HUES6 (cell line): ENCODE data around the gene LENEP.

Source experiments
- H3K27ac ChIP-seq: 2 replicates; pipeline ENCODE4 v1.7.0; 2013; ENCODE audit warnings: low read depth, mild to moderate bottlenecking, low read length, inconsistent platforms
- H3K27me3 ChIP-seq: 2 replicates; pipeline ENCODE4 v1.6.1; 2013; ENCODE audit warnings: low read length; ENCODE audit not compliant: control insufficient read depth, insufficient read depth
- H3K36me3 ChIP-seq: 2 replicates; pipeline ENCODE4 v1.6.1; 2013; ENCODE audit warnings: low read length; ENCODE audit not compliant: control insufficient read depth, insufficient read depth
- H3K4me1 ChIP-seq: 2 replicates; pipeline ENCODE4 v1.6.1; 2013; ENCODE audit warnings: low read length; ENCODE audit not compliant: control insufficient read depth, insufficient read depth
- H3K4me3 ChIP-seq: 2 replicates; pipeline ENCODE4 v1.5.1; 2013; ENCODE audit warnings: low read depth, low read length
- H3K9ac ChIP-seq: one replicate; pipeline ENCODE4 v1.6.1; 2013; ENCODE audit warnings: mild to moderate bottlenecking, low read length
- H3K9me3 ChIP-seq: 2 replicates; pipeline ENCODE4 v1.6.1; 2013; ENCODE audit warnings: low read depth, low read length; ENCODE audit not compliant: control insufficient read depth, insufficient read depth

LENEP gene

DNA sequence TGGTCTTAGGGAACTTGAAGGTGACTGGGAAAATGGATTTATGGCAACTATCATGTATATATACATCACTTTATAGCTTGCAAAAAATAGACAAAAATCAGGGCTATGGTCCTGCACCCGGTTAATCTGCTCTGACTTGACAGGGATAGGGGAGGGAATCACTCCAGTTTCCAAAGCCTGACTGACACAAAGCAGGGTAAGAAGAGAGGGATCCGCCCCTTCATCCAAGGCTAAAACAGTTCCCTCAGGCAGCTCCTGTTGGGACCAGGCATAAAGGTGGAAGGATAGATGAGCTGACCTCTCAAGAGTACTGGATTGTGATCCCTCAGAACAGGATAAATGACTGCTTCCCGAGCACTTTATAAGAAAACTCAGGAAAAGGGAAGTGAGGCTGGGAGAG, 38.8 kb upstream of the LENEP start:
- Histone ChIP-seq H3K27me3 (no peaks in the 10 kb centered on the region), H3K4me3 (peak overlapping the region; percentile 84; the same call in 1 of the 2 replicates), H3K27ac (no peak overlapping the region), H3K36me3 (peaks cover 19% of the 10 kb centered on the region), H3K9ac (peak overlapping the region; percentile 84), H3K9me3 (no peaks in the 10 kb centered on the region), H3K4me1 (peaks cover 25% of the 10 kb centered on the region)

DNA sequence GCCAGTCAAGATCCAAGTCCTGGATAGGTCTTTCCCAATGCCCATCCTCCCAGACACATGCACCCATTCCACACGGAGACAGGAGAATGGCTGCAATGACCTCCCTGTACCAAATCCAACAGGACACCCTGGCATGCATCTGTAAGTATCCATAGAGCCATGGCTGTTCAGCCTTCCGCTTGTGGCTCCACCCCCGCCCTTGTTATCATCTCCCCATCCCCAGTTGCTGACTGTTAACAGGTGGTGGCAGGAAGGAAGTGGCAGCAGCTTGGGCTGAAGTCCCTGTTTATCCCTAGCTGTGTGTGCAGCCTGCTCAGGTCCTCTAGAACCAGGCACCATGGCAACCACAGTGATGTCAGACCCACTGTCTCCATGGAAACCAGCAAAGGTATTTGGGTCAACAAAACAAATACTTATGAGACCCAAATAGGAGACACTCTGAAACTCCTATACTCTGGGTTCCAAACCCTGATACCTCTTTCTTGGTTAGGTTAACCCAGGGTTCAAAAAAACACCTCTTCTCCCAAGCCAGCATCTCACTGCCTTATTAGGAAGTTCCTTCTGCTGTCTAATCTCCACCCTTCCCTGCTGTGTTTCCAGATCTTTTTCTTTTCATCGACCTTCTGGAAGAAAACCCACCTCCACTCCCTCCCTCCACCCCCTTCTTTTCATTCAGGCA, 38.2 kb upstream of the LENEP start:
- H3K36me3 ChIP-seq = peaks cover 22% of the 10 kb centered on the region
- H3K4me3 ChIP-seq = peak overlapping the region; percentile 84
- H3K4me1 ChIP-seq = peaks cover 25% of the 10 kb centered on the region
- no peaks in the 10 kb centered on the region for H3K9me3 ChIP-seq
- peak overlapping the region; percentile 64 for H3K27ac ChIP-seq
- no peaks in the 10 kb centered on the region for H3K27me3 ChIP-seq
- peak overlapping the region; percentile 84 for H3K9ac ChIP-seq

GRCh38 chr1:154955718-154956543, 37.5 kb upstream of the LENEP start, which contains the start of gene PBXIP1:
Gene PBXIP1, minus strand, starts transcription at chr1:154956099. Its CDS starts 2,378 bp downstream, at chr1:154953721.
- Histone ChIP-seq H3K27me3 (no peaks in the 10 kb centered on the region), H3K4me1 (peaks cover 31% of the 10 kb centered on the region), H3K9ac (peak within 1 kb of the TSS; percentile 84)

GRCh38 chr1:154956544-154956941, 36.8 kb upstream of the LENEP start:
- no peaks in the 10 kb centered on the region for H3K9me3 ChIP-seq
- no peaks in the 10 kb centered on the region for H3K27me3 ChIP-seq
- peak overlapping the region; percentile 58 for H3K9ac ChIP-seq
- H3K36me3 ChIP-seq = peaks cover 14% of the 10 kb centered on the region
- peaks cover 33% of the 10 kb centered on the region for H3K4me1 ChIP-seq
- H3K27ac ChIP-seq = no peak overlapping the region
- H3K4me3 ChIP-seq = peak overlapping the region; percentile 84

More at GRCh38 chr1:154955718-154956543, 37.5 kb upstream of the LENEP start, which contains the start of gene PBXIP1:
- H3K36me3 ChIP-seq = peaks cover 18% of the 10 kb centered on the region
- H3K27ac ChIP-seq = peak within 1 kb of the TSS; percentile 64
- H3K4me3 ChIP-seq = peak within 1 kb of the TSS; percentile 84
- no peaks in the 10 kb centered on the region for H3K9me3 ChIP-seq

DNA sequence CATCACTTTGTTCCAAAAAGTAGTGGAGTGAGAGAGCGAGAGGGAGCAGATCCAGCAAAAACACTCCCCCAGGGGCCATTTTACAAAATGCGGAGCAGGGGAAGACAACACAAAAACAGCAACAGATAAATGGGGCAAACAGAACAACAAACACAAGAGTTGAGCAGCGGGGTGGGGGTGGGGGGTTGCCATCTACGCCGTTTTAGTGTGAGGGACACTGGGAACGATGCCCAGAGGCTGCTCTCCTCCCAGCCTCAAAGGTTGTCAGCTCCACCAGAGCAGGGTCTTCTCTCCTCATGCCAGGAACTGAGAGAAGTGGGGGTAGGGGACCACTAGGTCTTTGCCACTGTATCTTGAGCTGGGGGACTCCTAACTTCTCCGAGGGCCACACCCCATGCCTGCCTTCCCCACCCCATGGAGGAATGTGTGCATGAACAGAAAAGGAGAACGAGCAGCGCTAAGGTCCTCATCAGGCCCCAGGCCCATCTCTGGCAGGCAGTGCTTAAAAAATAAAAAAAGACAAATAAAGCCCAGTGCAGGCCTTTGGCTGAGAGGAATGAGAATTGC, 36.2 kb upstream of the LENEP start:
- Histone ChIP-seq H3K27me3 (no peaks in the 10 kb centered on the region), H3K9ac (no peak overlapping the region), H3K27ac (no peak overlapping the region), H3K36me3 (peaks cover 14% of the 10 kb centered on the region), H3K9me3 (no peaks in the 10 kb centered on the region), H3K4me1 (peaks cover 33% of the 10 kb centered on the region), H3K4me3 (peak overlapping the region; percentile 84; the same call in 1 of the 2 replicates)

- Histone ChIP-seq H3K4me1 (peaks cover 33% of the 10 kb centered on the region), H3K36me3 (peaks cover 16% of the 10 kb centered on the region), H3K27me3 (no peaks in the 10 kb centered on the region), H3K9ac (no peak overlapping the region), H3K9me3 (no peaks in the 10 kb centered on the region), H3K4me3 (no peak overlapping the region), H3K27ac (no peak overlapping the region)
Observed at GRCh38 chr1:154958036-154958435, 35.4 kb upstream of the LENEP start.

DNA sequence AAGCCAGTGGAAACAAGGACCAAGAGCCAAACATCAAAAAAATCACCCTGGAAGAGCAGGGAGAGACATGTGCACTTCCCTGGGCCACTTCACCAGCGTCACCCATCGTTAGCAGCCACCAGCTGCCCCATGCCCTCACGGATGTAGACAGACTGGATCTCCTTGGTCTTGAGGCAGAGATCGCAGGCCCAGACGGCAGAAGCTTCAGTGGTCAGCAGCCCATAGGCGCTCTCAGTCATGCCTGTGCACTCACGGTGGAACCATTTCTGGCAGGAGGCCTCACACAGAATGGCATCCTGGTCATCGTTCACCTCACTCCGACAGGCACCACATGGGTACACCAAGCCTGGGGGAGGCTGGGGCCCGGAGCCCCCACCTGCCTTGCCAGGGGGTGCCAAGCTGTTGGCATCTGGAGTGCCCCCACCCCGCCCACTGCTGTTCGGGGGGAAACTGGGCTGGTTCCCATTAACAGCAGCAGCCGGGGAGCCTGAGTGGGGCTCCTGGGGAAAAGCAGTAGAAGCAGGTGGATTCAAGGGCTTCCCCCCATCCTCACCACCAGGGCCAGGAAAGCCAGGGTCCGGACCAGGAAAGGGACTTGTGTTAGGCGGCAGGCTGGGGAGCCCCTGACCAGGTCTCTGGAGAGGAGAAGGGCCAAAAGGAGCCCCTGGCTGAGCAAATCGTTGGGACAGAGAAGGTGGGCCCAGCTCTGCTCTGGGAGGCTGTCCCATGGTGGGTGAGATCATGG, 34.5 kb upstream of the LENEP start:
- no peak overlapping the region for H3K4me3 ChIP-seq
- no peak overlapping the region for H3K27ac ChIP-seq
- peaks cover 24% of the 10 kb centered on the region for H3K36me3 ChIP-seq
- peaks cover 33% of the 10 kb centered on the region for H3K4me1 ChIP-seq
- H3K9me3 ChIP-seq = no peaks in the 10 kb centered on the region
- H3K27me3 ChIP-seq = no peaks in the 10 kb centered on the region
- no peak overlapping the region for H3K9ac ChIP-seq

GRCh38 chr1:154959426-154959780, 34.0 kb upstream of the LENEP start:
- Histone ChIP-seq H3K27me3 (no peaks in the 10 kb centered on the region), H3K27ac (no peak overlapping the region), H3K9me3 (no peaks in the 10 kb centered on the region), H3K4me3 (no peak overlapping the region), H3K9ac (no peak overlapping the region), H3K4me1 (peaks cover 31% of the 10 kb centered on the region), H3K36me3 (peaks cover 29% of the 10 kb centered on the region)

DNA sequence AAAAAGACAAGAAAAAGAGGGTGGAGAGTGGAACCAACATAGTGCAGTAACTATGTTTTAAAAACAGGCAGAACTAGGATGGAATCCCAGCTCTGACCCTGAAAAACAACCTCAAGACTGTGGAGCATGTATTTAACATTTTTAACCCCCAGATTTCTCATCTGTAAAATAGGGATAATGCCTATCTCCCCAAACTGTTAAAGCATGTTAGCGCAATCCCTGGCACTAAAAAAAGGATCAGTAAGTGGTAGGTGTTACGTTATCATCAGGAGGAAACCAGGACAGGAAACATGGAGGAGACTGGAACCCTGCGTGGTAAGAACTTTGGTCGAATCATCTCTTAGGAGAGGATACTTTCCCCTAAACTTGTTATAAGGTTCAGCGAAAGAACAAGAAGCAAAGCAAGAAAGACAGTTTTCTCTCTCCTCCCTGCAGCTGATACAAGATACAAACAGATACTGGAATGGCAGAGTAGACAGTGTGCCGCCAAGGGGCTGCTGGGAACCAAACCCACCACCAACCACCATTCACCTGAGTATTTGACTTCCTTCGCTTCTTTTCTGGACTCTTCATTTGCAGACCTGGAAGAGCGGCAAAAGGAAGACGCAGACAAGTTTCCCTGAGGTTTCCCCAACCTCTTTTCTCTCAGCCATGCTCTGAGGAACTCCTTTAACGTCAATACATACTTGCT, 32.8 kb upstream of the LENEP start:
- Histone ChIP-seq H3K36me3 (peaks cover 40% of the 10 kb centered on the region), H3K9ac (peak overlapping the region; percentile 95), H3K9me3 (no peaks in the 10 kb centered on the region), H3K27ac (no peak overlapping the region), H3K4me3 (peak overlapping the region; percentile 82), H3K4me1 (peaks cover 23% of the 10 kb centered on the region), H3K27me3 (no peaks in the 10 kb centered on the region)
